ENCODE data around the gene ZDHHC7. TPM values are rescaled to one million over a fixed set of nuclear protein-coding genes. Genes with fewer than 3 reads are reported as not detected.

ZDHHC7 gene
- total and polyA plus RNA-seq, 9 of the 15 experiments (the other 6 are each of a cell fraction or from before 2014, with no cell fraction given), result 1.7 to 49.7 (median 37.4) TPM

- TF ChIP-seq REST (IDR thresholded peaks at IDR 0.05; ENCODE audit: borderline replicate concordance) (no peak), REST (CRISPR knock-in tag; IDR thresholded peaks at IDR 0.05; ENCODE audit: low read depth) (0 out of 2 replicates have a peak, but pooled peaks have one; percentile 32), TEAD1 (CRISPR knock-in tag; IDR thresholded peaks at IDR 0.05) (peak in 1 of 2 experiments; percentile 40; a peak in 1 of 4 replicates), SMARCA5 (IDR thresholded peaks at IDR 0.05) (no peak), SRF (CRISPR knock-in tag; IDR thresholded peaks at IDR 0.05) (0 out of 4 replicates have a peak, but pooled peaks of 1 of the 2 experiments have one; percentile 28), ETV1 (tag; conservative IDR thresholded peaks at IDR 0.05; ENCODE audit: low read depth) (0 out of 2 replicates have a peak, but pooled peaks have one; percentile 11), MYC (IDR thresholded peaks at IDR 0.05; ENCODE audit: low read depth, low read length) (peak; percentile 17; the same call in 1 of the 2 replicates), MYC (CRISPR knock-in tag; IDR thresholded peaks at IDR 0.05; ENCODE audit: borderline replicate concordance, low read depth) (no peak), NR2F6 (CRISPR knock-in tag; IDR thresholded peaks at IDR 0.05) (no peak)
- TF ChIP-seq, protein P1, sequence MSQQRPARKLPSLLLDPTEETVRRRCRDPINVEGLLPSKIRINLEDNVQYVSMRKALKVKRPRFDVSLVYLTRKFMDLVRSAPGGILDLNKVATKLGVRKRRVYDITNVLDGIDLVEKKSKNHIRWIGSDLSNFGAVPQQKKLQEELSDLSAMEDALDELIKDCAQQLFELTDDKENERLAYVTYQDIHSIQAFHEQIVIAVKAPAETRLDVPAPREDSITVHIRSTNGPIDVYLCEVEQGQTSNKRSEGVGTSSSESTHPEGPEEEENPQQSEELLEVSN (IDR thresholded peaks at IDR 0.05; ENCODE audit: borderline replicate concordance in 1 of 2, extremely low read depth in 1 of 2, insufficient read depth in 1 of 2, insufficient read length in 1 of 2, low read depth in 1 of 2, low read length in 1 of 2, poor library complexity in 1 of 2, severe bottlenecking in 1 of 2), result peak; percentile 47 to 72
- TF ChIP-seq, protein P2, sequence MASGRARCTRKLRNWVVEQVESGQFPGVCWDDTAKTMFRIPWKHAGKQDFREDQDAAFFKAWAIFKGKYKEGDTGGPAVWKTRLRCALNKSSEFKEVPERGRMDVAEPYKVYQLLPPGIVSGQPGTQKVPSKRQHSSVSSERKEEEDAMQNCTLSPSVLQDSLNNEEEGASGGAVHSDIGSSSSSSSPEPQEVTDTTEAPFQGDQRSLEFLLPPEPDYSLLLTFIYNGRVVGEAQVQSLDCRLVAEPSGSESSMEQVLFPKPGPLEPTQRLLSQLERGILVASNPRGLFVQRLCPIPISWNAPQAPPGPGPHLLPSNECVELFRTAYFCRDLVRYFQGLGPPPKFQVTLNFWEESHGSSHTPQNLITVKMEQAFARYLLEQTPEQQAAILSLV (tag; IDR thresholded peaks at IDR 0.05), result no peak
- TF ChIP-seq, protein P3, sequence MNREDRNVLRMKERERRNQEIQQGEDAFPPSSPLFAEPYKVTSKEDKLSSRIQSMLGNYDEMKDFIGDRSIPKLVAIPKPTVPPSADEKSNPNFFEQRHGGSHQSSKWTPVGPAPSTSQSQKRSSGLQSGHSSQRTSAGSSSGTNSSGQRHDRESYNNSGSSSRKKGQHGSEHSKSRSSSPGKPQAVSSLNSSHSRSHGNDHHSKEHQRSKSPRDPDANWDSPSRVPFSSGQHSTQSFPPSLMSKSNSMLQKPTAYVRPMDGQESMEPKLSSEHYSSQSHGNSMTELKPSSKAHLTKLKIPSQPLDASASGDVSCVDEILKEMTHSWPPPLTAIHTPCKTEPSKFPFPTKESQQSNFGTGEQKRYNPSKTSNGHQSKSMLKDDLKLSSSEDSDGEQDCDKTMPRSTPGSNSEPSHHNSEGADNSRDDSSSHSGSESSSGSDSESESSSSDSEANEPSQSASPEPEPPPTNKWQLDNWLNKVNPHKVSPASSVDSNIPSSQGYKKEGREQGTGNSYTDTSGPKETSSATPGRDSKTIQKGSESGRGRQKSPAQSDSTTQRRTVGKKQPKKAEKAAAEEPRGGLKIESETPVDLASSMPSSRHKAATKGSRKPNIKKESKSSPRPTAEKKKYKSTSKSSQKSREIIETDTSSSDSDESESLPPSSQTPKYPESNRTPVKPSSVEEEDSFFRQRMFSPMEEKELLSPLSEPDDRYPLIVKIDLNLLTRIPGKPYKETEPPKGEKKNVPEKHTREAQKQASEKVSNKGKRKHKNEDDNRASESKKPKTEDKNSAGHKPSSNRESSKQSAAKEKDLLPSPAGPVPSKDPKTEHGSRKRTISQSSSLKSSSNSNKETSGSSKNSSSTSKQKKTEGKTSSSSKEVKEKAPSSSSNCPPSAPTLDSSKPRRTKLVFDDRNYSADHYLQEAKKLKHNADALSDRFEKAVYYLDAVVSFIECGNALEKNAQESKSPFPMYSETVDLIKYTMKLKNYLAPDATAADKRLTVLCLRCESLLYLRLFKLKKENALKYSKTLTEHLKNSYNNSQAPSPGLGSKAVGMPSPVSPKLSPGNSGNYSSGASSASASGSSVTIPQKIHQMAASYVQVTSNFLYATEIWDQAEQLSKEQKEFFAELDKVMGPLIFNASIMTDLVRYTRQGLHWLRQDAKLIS (CRISPR knock-in tag; IDR thresholded peaks at IDR 0.05), result peak; percentile 76; the same call in 1 of the 2 replicates
Observed at GRCh38 chr16:85047867-85048455, 36.6 kb upstream of the ZDHHC7 start (continued).

All from K562 (cell line).